Amniotic epithelial cell (primary cell): Measurements from ENCODE around the gene SLC13A2.
A peak's percentile ranks its signal among the peaks of the same experiment; 100 is the strongest.
"Not testable (repeated sequence)": the region's sequence is repeated elsewhere in the genome, so short reads cannot be mapped to it uniquely, and the experiment has no call there.

Experiments used
- DNase-seq: peaks from one replicate; pipeline ENCODE4 v3.0.0-alpha.2; 2010; ENCODE audit warnings: low read depth

The SLC13A2 gene

DNA sequence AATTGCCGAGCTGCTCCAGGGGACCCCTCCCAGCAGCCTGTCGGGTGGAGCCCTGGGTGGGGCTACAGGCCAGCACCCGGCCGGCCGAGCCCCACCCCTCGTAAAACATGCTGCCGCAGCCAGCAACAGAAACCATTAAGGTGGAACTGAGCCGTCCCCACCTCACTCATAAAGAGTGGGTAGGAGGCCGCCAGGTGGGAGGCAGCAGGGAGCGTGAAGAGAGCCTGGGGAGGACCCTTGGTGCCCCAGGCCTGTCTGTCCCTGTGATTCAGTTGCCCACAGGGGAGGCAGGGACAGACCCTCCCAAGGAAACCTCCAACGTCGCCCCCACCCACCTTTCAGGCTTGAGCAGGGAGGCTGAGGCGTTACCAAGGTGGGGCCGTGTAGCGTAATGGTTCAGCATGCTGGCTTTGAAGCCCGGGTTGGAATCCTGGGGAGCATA is 41.1 kb downstream of the SLC13A2 start:
- DNase-seq = no peak

DNA sequence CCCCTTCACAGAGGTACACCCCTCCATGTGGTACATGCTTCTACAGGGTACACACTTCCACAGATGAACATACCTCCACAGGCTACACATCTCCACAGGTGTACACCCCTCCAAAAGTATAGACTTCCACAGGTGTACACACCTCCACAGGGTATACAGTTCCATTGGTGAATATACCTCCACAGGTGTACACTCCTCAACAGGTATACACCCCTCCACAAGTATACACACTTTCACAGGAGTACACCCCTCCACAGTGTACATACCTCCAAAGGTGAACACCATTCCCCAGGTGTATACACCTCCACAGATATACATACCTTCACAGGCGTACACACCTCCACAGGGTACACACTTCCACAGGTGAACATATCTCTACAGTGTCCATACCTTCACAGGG is 42.1 kb downstream of the SLC13A2 start:
- DNase-seq = no peak

DNA sequence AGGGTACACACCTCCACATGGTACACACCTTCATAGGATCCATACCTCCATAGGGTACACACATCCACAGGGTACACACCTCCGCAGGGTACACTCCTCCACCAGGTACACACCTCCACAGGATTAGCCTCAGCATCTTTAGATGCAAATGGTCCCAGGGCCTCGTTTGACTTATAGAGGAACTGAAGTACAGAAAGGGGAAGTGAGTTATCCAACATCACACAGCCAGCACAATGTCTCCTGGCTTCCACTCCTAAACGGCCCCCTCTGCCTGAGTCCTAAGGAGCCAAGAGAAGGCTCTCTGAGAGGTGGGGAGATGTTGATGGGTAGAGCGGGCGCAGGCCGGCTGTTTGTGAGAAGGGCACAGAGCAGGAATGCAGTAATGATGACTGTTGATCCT is 44.7 kb downstream of the SLC13A2 start:
- no peak for DNase-seq

DNA sequence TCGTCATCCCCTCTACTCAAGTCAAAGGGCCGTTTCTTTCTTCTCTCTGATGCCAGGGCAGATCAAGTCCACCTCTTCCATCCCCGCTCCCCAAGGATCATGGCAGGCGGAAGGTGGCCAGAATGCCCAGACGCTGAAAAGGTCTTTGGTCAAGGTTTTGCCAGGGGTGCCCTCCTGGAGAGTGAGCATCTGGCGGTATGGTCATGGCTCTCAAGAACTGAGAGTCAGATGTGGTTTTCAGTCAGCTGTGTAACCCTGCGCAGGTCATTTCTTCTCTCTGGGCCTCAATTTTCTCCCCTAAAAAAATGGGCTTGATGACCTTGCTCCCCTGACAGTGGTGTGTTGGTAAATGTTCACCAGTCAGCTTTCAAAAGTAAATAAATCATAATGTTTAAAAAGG is 45.1 kb downstream of the SLC13A2 start:
- DNase-seq = no peak

DNA sequence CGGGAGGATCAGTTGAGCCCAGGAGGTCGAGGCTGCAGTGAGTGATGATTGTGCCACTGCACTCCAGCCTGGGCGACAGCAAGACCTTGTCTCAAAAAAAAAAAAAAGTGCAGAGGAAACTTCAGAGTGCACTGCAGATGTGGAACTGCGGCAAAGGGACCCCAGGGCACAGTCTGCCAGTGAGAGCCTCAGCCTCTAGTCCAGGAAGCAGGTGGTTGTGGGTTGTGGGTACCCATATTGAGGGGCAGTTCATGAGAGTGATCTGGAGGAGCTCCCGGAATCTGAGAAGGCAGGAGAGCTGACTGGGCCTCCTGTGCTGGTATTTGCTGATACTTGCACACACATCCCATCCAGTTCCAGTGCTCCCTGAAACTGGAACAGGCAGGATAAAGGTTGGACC is 45.8 kb downstream of the SLC13A2 start:
- no peak for DNase-seq

DNA sequence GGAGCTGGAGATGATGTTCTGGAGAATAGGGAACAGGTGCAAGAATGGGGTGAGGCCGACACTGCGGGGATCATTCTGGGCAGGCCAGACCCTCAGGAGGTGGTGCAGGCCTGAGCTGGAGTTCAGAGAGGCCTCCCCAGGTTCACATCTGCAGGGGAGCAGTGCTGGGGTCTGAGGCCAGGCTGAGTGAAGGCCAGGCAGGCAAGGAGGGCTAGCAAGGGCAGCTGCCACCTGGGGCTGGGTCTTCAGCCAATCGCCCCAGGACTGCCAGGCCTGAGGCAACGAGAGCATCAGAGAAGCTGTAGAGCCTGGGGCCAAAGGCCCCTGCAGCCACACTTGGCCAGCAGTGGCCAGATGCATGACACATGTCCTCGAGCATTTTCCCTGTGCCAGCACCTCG is 47.2 kb downstream of the SLC13A2 start:
- DNase-seq = no peak

DNA sequence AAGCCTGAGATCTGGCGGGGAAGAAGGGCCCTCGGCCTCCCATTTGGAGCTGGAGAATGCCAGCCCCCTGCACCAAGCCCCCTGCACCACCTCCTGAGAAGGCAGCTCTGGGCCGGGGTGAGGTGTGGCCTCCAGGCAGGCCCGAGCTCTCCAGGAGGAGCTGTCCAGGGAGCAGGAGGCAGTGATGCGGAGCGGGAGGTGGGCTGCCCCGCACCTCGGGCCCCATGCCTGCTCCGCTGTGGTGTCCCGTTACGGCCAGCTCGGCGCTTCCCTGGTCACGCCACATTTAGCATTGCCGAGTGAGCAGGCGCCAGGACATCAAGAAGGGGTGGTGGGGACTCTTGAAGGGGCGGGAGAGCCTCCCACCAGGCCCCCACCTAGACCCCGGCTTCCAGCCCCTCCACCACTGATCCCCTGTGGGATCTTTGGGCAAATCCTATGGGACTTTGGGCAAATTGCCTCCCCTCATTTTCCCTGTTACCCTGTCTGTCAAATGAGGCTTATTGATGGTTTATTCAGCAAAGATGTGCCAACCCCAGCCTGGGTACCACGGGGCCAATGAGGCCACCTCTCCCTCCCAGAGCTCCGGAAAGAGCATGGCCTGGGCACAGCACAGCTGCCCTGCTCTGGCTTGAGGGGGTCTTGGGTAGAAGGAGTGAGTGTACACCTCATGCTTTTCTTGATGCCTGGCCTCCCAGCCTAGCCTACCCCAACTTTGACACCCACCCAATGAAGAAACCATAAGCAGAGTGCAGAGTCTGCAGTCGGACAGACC is 48.1 kb downstream of the SLC13A2 start:
- DNase-seq = no peak

DNA sequence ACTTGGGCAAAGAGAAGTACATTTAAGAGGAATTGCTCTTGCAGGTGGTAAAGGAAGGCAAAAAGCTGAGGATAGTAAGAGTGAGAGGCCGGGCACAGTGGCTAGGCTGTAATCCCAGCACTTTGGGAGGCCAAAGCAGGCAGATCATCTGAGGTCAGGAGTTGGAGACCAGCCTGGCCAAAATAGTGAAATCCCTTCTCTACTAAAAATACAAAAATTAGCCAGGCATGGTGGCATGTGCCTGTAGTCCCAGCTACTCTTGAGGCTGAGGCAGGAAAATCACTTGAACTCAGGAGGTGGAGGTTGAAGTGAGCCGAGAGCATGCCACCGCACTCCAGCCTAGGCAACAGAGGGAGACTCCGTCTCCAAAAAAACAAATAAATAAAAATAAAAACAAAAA is 48.8 kb downstream of the SLC13A2 start:
- DNase-seq = not testable (repeated sequence)

DNA sequence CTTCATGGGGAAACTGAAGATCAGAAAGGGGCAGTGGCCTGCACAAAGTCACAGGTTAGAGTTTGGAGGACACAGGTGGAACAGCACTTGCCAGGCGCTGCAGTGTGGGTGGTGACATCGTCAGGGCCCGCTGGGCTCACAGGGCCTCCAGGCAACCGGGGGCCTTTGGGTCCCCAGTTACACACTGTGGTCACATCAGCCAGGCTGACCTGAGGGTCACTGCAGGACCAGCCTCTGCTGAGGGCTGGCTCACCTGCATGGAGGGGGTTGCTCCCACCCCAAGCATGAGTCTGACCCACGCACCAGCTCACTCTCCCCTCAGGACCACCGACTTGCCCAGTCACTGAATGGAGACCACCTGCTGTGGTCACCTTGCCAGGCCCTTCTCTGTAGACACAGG is 49.7 kb downstream of the SLC13A2 start:
- DNase-seq = no peak

DNA sequence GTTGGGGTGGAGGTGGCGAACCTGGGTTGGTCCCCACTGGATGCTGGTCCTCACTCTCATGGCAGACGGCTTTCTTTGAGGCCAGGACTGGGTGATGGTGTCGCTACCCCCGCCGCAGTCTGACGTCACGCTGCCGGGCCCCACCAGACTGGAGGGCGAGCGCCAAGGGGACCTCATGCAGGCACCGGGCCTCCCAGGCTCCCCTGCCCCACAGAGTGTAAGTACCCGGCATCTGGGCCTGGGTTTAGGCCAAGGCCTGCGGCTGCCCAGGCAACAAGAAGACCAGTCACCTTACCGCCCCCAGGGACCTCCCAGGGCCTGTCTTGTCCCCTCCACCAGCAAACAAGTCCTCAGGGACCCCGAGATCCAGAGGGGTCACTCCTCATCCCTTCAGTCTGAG is 50.4 kb downstream of the SLC13A2 start:
- no peak for DNase-seq

DNA sequence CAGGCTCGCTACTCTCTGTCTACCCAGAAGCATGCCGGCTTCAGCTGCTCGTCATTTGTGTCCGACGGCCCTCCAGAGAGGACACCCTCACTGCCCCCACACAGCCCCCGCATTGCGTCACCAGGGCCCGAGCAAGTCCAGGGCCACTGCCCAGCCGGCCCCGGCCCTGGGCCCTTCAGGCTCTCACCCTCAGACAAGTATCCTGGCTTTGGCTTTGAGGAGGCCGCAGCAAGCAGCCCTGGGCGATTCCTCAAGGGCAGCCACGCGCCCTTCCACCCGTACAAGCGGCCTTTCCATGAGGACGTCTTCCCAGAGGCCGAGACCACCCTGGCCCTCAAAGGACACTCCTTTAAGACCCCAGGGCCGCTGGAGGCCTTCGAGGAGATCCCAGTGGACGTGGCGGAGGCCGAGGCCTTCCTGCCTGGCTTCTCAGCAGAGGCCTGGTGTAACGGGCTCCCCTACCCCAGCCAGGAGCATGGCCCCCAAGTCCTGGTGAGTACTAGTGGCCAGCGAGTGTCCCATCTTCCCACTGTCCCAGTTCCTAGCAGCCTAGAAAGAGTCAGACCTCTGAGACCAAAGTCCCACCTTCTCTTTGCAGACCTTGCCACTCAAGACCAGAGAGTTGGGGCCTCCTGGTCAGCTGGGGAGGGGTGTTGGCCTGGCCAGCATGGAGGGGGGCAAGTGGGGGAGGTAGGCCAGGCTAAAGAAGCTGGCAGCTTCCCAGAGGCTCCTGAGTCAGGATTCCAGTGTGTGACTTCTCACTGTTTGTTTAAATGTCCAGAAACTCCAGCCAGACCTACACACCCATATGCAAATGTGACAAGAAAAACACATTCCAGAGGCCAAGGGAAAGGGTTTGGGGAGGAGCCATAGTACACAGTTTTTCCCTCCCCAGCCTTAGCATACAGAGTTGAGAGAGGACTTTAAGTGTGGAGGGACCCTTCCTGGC is 51.3 kb downstream of the SLC13A2 start:
- peak; percentile 66 for DNase-seq

DNA sequence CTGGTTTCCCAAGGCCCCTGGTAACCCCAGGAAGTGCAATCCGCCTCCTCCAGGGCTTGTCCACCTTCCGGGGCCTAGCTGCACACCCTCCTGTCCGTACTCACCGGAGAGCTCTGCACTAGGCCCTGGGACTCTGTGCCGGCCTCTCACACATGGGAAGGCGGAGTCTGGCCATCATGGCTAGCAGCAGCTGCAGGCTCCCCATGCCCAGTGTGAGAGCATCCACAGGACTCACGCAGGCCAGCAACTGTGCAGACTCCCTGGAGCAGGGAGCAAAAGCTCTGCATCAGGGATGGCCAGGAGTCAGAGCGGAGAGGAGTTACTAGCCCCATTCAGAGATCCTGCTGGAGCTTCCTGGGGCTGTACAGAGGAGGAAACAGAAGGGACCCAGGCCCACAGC is 52.9 kb downstream of the SLC13A2 start:
- DNase-seq = no peak

DNA sequence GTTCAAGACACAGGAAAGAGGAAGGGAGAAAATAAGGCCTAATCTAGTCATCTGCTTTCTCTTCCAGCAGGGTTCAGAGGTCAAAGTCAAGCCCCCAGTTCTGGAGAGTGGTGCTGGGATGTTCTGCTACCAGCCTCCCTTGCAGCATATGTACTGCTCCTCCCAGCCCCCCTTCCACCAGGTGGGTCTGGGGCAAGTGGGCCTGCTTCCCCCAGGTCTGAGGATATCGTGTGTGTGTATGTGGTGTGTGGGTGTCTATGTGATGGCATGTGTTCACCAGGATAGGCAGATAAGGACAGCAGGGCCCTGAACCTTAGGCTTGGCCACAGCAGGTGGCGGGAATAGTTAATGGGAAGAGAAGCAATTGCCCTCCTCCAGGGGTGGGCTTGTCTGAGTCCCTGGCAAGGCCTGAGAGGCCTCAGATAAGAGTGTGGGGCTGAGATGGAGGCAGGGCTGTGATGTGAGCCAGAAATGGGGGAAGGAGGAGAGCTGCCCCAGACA is 53.8 kb downstream of the SLC13A2 start:
- DNase-seq = no peak

DNA sequence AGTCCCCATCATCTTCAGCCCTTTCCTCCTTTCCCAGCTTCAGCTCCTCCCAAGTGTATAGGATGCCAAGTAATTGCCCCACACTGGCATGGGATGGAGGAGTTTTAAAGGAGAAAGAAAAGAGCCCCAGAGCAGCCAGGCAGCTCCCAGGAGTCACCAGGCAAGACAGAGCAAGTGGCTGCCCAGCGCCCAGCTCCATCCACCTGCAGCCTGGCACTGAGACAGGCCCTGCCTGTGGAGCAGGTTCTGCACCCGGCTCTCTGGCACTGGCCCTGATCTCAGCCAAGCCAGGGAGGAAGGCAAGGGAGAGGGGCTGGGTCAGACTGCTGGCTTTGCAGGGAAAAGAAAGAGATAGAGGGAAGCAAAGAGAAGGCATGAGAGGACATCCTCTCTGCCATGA is 54.4 kb downstream of the SLC13A2 start:
- DNase-seq = no peak

DNA sequence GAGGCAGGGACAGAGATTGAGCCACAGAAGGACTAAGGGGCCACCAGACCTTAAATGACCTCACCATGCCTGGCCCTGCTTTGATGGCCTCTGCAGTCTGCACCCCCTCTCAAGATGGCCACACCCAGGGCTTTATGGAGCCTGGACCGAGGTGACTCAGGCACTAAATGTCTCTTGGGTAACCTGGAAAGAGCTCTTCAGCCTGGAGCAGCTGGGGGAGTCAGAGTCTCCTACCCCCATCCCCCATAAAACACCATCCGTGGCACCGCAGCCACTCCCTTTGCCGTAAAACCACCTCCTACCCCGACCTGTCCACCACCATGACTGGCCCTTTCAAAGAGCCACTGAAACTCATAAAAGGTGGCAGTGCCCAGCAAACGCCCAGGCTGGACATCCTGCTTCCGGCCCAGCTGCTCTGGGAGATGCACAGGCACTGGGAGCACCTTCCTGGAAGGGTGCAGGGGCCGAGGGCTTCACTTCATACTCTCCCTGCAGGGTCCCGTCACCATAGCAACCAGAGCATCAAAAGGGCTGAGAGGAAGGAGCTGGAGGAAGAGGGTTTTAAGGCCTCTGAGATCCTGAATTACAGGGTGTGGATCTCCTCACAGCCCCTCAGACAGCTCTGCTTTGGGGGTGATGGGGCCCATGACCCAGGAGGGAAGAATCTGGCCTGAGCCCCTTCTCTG is 55.0 kb downstream of the SLC13A2 start:
- DNase-seq = peak; percentile 34

DNA sequence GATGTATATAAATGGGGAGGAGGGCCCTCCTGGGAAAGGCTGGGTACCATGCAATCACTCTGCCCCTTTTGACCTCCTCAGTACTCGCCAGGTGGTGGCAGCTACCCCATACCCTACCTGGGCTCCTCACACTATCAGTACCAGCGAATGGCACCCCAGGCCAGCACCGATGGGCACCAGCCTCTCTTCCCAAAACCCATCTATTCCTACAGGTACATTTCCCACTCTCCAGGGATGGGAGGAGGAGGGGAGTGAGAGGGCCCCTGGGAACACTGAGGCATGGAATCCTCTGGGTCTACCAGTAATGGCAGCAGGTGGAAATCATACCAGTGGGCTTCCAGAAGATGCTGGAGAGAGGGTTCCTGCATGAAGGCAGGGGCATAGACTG is 55.6 kb downstream of the SLC13A2 start:
- DNase-seq = no peak

DNA sequence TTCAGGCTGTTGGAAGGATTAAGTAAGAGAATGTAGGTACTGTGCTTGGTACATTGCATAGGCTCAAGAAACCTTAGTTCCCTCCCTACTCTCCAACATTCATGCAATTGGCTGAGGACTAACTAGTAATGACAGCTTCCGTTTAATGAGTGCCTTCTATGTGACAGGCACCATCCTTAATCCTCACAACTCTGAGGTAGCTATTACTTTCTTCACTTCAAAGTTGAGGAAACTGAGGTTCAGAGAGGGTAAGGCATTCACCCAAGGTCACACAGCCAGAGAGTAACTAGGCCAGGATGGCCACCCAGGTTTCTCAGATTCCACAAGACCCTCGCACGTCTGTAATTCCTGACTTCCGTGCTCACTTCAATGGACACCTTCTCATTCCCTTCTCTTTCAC is 56.8 kb downstream of the SLC13A2 start:
- no peak for DNase-seq

DNA sequence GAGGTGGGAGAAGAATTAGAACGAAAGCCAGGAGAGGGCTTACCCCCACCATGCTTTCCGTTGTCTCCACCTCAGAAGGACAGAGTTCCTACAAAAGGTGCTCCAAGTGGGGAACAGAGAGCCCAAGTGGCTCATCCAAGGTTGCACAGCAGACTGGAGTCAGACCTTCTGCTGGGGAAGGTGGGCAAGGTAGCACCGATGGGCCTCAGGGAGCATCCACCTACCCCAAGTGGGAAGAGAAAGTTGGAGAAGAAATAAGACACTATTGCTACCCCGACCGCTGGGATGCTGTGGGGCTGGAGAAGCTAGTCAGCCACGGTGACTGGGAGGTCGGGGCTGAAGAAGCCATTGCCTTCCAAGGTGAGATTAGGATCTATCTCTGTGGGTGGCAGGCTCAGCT is 57.5 kb downstream of the SLC13A2 start:
- DNase-seq = no peak

DNA sequence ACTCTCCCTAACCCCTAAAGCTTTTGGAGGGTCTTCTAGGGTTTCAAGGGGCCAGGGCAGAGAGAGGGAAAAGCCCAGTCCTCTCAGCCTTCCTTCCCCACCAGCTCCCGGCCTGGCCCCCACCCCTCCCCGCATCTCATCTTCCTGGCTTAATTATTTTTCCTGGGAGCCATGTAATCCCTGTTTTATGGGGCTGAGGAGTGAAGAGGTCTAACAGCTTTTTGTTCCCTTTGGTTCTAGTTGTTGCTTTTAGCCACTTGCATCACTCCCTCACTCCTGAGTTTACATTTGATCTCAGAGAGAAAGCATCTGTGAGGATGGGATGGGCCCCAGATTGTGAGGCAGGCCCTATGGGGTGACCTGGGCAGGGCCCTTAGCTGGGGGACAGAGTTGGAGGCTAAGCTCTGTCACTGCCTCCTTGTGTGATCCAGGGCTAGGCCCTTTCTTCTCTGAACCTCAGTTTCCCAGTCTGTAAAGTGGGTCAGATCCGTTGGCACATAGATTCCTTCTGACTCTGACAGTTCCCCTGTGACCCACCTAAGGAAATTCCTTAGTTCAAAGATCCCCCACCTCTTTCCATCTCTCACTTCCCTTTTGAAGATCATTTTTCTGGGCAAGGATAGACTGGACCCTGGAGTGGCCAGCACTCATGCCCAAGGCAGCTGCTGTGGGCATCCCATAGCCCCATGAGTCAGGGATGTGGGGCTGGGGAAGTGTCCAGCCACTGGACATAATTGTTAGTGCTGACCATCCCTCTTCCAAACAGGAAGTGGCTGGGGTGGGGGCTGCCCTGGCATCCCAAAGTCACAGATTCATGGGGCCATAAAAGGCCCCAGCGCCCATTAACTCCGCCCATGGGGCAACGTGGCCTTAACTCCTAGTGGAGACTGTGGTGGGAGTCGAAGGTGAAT is 58.9 kb downstream of the SLC13A2 start:
- DNase-seq = no peak

DNA sequence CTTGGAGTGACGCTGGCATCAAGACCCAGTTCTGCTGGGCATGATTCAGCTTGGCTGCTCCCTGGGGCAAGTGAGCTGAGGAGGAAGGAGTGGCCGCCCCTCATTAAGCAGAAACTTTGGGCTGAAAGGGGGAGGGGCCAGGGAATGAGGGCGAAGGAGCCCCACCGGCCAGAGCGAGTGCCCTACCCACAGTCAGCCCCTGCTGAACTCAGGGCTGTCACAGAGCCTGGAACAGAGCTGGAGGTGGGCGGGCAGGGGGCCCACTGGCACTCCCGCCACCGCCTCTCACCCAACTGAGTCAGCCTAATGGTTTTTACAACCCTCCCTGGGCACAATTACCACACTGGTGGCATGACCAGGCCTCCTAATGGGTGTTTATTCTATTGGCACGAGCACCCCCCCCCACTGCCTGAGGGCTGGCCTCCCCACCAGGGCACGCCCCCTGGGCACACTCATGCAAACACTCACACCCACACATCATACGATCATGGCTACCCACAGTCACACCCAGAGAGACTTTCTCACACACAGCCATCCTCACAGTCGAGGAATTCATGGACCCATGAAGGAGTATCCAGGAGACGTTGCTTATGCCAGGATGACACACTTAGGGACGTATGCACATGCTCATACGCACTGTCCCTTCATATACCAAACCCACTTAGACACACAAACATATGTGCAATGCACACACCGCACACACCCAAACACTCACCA is 59.8 kb downstream of the SLC13A2 start:
- DNase-seq = no peak
